HG03460 (cell line): ENCODE results near the gene TMEM248.
"Not testable (repeated sequence)": the region's sequence is repeated elsewhere in the genome, so short reads cannot be mapped to it uniquely, and the experiment has no call there.

Source experiments
- ATAC-seq: cut with Tn5 transposase; IDR thresholded peaks from one replicate; pipeline ENCODE4 v1.9.1; 2021; ENCODE audit not compliant: unreplicated experiment

Gene TMEM248

GRCh38 chr7:66948480-66949109 lies 27.6 kb downstream of the TMEM248 start:
- ATAC-seq = no peak

- no peak for ATAC-seq
Observed at GRCh38 chr7:66950311-66950710, 29.3 kb downstream of the TMEM248 start.

- ATAC-seq = no peak
Observed at GRCh38 chr7:66950763-66951162, 29.7 kb downstream of the TMEM248 start.

GRCh38 chr7:66952343-66953043 lies 31.5 kb downstream of the TMEM248 start:
- no peak for ATAC-seq

- ATAC-seq = no peak
Observed at GRCh38 chr7:66953044-66953427, 32.0 kb downstream of the TMEM248 start.

GRCh38 chr7:66957595-66958290 lies 36.7 kb downstream of the TMEM248 start:
- ATAC-seq = no peak

- ATAC-seq = no peak
Observed at GRCh38 chr7:66958538-66959350, 37.7 kb downstream of the TMEM248 start.

GRCh38 chr7:66960192-66960591 lies 39.2 kb downstream of the TMEM248 start:
- ATAC-seq = no peak

- no peak for ATAC-seq
Observed at GRCh38 chr7:66961096-66961495, 40.1 kb downstream of the TMEM248 start.

- no peak for ATAC-seq
Observed at GRCh38 chr7:66964411-66964810, 43.4 kb downstream of the TMEM248 start.

GRCh38 chr7:66967029-66967428 lies 46.0 kb downstream of the TMEM248 start:
- no peak for ATAC-seq

- not testable (repeated sequence) for ATAC-seq
Observed at GRCh38 chr7:66969001-66969400, 48.0 kb downstream of the TMEM248 start.

- ATAC-seq = no peak
Observed at GRCh38 chr7:66970310-66970709, 49.3 kb downstream of the TMEM248 start.

GRCh38 chr7:66974986-66975590 lies 54.1 kb downstream of the TMEM248 start:
- ATAC-seq = no peak

- not testable (repeated sequence) for ATAC-seq
Observed at GRCh38 chr7:66978312-66978711, 57.3 kb downstream of the TMEM248 start.

- ATAC-seq = not testable (repeated sequence)
Observed at GRCh38 chr7:66979013-66979412, 58.0 kb downstream of the TMEM248 start.

GRCh38 chr7:66980336-66980735 lies 59.3 kb downstream of the TMEM248 start:
- ATAC-seq = not testable (repeated sequence)

- not testable (repeated sequence) for ATAC-seq
Observed at GRCh38 chr7:66989552-66989951, 68.5 kb downstream of the TMEM248 start.

GRCh38 chr7:66994051-66994450 lies 73.0 kb downstream of the TMEM248 start:
- ATAC-seq = not testable (repeated sequence)

- ATAC-seq = peak; percentile 35
Observed at GRCh38 chr7:66994691-66995049, 73.6 kb downstream of the TMEM248 start.
